Stimulated activated CD4-positive, alpha-beta T cell treated with anti-CD3 and anti-CD28 coated beads, Interleukin-1b, Interleukin-23, amount 100 ng/mL, for 48 hours (primary cell): ENCODE results near the gene MGMT.

ENCODE experiments used
- DNase-seq: peaks from one replicate; pipeline ENCODE4 v3.0.0-alpha.2; 2020

MGMT gene

DNA sequence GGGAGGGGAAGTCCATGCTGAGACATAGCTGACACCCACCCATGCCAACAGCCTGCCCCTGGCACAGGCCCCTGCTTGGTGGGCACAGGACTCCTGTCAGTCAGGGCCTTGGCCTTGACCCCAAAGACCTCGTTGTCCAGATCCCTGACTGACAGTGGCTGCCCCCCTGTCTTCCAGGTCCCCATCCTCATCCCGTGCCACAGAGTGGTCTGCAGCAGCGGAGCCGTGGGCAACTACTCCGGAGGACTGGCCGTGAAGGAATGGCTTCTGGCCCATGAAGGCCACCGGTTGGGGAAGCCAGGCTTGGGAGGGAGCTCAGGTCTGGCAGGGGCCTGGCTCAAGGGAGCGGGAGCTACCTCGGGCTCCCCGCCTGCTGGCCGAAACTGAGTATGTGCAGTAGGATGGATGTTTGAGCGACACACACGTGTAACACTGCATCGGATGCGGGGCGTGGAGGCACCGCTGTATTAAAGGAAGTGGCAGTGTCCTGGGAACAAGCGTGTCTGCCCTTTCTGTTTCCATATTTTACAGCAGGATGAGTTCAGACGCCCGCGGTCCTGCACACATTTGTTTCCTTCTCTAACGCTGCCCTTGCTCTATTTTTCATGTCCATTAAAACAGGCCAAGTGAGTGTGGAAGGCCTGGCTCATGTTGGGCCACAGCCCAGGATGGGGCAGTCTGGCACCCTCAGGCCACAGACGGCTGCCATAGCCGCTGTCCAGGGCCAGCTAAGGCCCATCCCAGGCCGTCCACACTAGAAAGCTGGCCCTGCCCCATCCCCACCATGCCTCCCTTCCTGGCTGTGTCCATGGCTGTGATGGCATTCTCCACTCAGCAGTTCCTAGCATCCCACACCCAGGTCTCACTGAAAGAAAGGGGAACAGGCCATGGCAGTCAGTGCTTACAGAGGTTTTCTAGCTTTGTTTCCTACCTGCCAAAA is 299.8 kb downstream of the MGMT start:
- DNase-seq: no peak

DNA sequence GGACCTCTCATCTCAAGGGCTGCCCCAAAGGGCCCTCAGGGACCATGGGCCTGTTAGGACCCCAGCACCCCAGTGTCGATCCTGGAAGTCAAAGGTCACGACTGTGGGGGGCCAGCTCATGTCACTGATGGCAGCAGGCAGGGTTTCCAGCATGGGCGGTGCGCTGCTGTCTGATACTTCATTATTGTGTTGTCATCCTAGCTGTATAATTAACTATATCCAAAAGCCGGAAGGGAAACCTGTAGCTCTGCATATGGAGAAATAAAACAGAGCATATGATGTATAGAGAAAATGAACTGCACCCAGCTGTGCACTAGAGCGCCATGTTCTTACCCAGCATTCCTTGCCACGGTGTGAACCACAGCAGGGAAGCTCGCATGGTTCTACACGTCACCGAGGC is 300.7 kb downstream of the MGMT start:
- DNase-seq: no peak

DNA sequence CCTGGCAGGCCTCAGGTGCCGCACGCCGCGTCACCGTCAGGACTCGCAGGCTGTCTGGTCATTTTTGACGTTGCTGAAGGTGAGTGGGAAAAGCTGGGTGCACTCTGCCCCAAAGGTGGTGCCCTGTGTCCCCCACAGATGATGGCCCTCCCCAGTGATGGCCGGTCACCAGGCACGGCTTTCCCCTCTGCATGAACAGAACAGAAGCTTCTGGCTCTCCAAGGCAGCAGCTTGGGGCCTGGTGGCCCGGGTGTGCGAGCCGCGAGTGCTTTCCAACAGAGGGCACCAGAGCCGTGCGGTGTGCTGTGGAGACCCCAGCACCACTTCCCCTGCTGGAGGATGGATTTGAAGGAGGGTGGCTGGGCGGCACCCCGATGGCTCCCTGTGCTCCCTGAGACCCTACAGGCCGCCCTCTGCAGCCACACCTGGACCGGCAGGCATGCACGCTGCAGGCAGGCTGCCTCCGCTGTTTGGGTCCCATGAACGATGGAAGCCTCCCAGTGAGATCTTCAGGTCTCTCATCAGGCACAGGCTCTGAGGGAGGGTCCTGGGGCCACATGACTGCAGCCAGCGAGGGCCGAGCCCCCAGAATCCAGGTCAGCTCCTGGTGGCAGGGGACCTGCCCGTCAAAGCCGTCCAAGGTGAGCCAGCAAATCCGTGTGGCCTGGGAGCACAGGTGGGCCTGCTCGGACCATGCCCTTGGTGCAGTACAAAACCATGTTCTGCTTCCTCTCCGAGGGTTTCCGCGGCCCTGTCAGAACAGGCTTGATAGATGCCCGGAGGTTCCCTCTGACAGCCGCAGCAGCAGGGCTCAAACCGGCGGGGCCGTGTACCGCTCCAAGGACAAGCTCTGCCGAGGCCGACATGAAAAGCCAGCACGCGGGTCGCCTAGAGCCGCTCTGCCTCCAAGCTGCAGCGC is 301.7 kb downstream of the MGMT start:
- DNase-seq: no peak

DNA sequence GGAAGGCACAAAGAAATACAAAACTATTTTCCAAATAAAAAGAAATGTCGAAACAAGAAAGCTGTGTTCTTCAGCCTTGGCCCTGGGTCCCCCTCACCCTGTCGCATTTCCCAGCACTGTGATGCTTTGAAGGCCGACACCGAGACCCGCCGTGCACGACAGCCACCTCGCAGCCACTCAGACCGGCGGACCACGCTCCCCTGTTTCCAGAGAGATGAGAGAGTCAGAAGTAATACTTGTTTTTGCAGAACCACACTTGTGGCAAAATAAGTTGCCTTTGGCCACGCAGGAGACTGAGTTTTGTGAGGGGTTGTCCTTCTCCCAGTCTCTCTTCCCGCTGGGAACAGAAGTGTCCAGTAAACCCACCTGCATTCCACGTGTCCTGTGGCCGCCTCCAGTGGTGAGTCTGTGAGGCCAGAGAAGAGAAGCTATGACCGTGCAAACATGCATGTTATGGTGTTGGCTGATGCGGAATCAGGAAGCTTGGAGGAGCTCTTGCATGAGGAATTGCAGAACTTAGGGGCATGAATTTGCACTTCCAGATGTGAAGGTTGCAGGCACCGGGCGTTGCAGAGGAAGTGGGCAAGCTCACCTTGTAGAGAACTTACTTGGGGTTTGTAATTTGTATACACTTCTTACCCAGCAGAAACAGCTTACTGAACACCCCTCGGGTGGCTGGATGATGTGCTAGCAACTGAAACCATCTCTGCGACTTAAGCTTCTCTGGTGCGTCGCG is 302.5 kb downstream of the MGMT start:
- DNase-seq: no peak

DNA sequence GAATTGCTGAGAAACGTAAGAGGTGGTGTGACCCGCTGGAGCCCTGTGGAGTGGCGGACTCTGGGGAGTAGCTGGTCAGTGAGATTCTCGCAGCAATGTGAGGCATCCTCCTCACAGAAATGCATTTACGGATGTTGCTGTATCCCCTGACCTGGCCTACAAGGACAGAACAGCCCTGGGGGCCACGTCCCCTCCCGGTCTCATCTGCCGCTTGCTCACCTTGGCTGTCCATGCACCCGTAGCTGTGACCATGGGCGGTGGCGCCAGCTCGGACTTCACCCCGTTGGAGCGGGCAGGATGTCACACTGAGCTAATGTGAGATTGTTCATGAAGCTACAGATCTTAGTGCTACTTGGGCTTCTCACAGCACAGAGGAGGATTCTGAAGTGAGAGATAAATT is 303.2 kb downstream of the MGMT start:
- DNase-seq: no peak

DNA sequence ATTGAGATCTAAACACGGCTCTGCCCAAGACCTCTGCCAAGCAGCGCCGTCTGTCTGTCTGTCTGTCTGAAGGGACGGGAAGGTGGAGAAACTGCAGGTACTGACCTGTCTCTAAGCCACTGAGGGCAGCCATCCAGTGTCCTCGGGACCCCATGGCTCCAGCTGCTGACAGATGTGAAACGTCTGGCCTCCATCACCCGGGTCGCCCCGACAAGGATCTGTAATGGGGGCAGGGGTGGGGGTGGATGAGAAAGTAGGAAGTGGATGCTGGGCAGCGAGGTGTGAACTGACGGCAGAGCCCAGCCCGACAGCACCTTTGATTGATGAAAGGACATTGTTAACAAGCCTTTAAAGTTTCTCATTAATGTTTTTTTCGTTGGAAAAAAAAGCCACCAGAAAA is 304.0 kb downstream of the MGMT start:
- DNase-seq: no peak

DNA sequence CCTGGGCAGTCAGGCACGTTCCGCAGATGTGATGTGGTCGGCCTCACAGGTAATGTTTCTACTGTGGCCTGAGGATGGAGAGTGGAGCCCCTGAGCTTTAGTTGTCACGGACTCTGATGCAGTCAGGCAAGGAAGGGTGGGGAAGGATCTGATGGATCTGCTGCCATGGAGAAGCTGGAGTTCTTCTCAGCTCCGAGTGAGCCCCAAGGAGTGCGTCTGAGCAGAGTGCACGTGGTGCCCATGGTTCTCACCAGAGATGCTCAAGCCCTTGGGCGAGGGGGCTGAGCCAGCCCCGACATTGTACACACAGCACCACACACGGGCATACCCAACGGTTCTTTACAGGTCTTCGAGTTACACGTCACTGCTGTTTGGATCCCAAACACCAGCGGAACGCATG is 304.5 kb downstream of the MGMT start:
- DNase-seq: no peak

DNA sequence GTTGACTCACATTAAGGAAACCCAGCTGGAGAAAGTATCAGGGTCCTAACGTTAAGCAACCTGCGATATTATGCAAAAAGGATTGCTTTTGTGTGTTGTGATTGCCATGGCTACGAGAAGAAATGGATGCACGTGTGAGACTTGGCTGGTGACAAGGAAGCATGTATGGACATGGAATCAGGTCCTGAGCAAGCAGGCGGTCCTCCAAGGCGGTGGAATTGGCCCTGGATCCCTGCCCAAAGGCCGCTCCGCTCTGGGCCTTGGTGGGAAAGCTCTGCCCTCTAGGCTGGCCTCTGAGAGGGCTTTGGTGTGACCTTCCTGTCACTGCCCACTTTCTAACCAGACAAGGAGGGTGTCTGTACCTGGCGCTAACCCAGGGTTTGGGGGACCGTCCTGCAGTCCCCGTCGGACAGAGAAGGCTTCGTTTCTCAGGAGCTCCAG is 305.0 kb downstream of the MGMT start:
- DNase-seq: no peak

DNA sequence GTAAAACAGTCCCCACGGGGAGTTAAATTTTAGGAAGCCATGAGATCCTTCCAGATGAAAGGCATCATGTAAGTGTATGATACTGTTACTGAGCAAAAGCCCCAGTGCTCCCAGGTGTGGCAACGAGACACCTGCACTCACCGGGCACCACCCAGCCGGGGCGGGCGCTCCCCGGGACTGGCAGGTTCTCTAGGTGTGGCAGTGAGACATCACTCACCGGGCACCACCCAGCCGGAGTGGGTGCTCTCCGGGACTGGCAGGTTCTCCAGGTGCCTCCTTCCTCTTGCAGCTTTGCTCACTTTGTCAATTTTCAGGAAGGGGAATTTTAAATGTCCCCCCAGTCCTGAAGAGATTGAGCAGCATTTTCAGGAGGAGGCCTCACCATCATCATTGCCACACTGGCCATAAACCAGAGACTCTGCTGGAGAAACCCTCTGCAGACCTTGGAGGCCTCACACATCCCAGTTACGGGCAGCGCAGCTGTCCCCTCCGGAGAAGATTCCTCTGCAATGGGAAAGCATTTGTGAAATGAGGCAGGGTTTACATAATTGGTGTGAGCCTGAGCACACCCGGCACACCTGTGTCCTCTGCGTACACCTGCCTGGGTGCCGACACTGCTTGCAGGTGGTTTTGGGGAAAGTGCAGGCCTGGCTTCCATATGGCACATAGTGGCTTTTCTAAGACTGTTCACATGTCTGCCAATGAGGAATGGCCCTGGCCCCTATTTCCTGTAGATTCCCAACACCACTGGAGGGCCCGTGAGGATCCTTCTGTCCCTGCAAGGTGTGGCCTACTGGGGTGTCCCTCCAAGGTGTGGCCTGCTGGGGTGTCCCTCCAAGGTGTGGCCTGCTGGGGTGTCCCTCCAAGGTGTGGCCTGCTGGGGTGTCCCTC is 305.7 kb downstream of the MGMT start:
- no peak for DNase-seq

DNA sequence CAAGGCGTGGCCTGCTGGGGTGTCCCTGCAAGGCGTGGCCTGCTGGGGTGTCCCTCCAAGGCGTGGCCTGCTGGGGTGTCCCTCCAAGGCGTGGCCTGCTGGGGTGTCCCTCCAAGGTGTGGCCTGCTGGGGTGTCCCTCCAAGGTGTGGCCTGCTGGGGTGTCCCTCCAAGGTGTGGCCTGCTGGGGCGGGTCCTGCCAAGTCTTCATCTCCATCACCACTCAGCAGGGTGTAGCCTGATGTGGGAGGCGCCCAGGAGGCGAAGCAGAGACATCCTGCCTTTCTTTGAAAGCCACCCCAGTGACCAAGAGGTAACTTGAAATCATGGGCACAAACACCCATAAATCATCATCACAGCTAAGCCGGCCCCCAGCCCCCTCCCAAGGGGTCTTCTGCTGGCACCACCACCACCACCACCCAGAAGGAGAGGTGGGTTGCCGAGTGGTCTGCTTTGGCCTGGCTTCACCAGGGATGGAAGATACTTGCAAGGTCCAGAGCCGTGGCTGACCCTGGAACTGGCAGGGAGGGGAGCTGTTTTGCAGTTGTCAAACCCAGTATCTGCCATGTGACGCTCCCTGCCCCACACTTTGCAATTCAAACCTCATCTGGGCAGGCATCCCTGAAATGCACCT is 306.4 kb downstream of the MGMT start:
- DNase-seq: no peak

DNA sequence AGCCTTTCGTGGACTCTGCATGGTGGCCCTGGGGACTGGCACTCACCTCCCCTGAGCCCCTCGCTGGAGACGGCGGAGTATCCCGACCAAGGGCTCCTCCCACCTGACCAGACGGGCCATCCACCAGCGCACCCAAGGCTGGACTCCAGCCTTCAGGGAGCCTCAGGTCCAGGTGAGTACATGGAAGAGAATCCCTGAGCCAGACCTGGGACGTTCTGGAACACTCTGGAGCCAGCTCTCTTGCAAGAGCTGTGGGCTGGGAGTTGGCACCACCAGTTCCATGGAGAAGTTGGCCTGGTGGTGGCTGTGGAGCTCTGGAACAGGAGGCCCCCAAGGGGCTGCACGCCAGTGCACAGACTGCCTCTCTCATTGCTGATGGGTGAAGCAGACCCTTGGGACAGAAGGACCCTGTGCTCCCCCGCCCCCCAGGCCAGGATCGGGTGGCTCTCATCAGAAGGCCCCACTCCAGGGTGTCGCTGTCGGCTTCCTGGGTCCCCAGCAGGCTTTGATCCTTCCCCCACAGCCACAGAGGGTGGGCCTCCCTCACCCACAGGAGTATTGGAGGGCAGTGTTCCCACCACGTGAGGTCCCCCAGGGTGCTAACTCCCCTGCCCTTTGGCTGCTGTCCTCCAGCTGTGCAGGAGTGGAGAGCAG is 307.2 kb downstream of the MGMT start:
- DNase-seq: no peak

DNA sequence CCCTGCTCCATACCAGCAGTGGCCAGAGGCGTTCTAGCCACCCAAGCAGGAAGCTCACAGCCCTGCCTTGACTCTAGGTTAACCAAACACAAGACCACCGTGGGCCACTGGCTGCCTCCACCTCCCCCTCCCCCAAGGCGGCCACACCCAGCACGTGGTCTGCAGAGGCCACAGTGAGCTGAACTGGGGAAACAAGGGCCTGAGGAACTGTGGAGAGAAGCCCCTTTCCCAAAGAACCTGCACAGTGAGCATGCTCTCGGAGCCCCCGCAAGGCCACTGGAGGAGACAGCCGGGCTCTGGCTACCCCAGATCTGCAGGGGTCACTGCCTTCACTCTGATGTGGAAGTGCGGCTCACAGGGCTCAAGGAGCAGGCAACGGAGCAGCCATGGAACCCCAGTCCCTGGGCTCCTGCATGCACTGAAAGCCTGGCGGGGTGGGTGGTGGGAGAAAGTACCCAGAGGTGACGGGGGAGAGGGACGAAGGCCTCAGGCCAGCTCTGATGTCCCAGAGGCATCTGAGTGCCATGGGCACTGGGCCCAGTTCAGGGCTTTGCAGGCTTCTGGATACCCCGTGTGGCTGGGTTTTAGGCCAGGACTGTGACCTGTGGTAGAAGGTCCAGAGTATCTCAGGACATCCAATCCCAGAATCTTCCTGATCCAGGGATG is 307.8 kb downstream of the MGMT start:
- no peak for DNase-seq

DNA sequence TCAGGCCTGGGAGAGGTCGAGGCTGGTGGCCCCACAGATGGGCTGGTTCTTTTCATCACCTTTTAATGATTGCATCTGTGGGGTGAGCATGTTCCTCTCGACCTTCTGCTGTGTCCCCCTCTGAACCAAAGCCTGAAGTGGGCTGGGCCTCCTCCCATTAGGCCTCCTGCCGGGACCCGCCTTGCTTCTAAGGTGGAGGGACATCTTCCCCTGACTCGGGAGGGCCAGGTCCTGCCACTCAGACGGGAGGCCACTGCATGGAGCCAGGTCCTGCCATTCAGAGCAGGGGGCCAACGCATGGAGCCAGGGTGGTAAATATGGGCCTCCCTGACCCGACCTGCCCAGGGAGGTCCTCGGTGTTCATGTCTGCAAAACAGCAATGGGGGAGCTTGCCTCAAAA is 308.6 kb downstream of the MGMT start:
- DNase-seq: no peak

DNA sequence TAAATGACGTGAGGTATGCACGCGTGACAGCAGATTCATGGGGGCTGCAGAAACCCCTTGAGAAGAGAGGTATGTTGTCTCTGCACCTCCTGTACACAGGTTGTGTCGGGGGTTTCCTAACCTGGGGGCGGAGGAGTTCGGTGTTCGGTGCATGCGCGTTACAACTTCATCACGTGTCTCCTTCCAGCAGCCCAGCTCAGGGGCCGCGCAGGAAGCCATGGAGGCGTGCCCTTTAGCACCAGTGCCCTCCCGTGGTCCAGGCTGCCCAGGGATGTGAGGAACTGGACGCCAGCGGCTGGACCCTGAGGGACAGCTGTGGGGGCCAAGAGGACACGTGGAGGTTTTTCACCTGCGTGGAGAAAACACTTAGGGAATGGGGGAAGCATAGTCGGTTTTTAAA is 310.6 kb downstream of the MGMT start:
- DNase-seq: no peak

DNA sequence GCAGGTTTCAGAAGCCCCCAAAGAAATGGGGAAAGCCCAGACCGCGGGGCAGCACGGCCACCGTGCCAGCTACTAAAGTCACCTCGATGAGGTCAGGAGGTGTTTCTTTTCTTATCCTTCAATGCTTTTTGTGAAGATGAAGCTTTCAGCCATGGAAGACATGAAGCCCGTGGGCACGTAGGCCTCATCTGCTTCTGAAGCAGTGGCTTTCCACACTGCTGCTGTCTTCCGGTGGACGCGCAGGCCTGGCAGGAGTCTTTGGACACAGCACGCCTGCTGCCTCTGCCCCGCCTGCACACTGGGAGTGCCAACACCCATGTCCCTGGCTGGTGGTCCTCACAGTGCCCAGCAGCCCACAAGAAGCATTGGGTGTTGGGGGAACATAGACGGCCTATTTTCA is 311.5 kb downstream of the MGMT start:
- DNase-seq: no peak

DNA sequence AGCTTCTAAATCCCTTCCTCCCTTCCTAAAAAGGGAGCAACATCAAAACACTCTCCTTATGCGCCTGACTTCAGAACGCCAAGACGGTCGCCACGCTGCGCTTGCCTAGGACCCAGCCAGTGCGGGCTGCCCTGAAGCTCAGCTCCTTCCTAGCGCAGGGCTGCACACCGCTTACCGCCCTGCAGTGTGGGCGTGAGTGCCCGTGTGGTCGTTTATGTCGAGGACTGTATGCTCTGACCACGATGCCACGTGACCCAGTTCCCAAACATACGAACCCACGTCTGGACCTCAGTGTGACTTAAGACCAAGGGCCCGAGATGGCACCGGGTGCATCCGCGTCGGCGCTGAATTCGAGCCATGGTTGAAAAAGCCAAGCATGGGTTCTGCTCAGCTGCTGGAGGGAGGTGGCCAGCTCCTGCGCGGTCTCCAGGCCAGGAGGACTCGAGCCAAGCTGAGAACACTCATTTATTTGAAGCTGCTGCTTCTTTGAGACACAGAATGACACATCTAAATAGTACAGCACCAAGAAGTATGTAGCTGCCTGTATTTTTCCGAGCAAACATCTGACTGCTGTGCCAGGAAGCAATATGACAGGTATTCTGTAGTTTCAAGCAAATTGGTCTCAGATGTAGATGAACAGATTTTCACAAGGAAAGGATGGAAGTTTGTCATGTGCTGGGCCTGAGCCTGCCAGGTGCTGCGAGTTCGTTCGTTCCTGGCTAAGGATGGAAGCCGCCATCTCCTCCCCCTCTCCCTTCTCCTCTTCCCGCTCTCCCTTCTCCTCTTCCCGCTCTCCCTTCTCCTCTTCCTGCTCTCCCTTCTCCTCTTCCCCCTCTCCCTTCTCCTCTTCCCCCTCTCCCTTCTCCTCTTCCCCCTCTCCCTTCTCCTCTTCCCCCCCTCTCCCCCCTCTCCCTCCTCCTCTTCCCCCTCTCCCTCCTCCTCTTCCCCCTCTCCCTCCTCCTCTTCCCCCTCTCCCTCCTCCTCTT is 312.4 kb downstream of the MGMT start:
- no peak for DNase-seq

DNA sequence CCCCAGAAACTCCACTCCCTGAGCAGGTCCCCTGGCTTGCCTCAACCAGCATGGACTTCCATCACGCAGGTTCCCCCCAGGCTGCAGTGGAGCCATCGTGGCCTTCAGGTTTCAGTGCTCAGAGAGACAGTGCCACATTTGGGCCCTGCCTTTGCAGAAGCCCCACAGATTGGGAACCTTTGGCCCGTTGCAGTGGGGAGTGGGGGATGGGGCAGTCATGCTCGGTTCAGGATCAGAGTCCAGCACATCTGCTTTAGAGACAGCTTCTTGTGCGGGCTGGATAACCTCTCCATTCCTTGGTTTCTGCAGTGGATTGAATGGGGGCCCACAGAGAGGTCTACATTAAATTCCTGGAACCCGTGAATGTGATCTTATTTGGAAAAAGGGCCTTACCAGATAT is 313.2 kb downstream of the MGMT start:
- no peak for DNase-seq

DNA sequence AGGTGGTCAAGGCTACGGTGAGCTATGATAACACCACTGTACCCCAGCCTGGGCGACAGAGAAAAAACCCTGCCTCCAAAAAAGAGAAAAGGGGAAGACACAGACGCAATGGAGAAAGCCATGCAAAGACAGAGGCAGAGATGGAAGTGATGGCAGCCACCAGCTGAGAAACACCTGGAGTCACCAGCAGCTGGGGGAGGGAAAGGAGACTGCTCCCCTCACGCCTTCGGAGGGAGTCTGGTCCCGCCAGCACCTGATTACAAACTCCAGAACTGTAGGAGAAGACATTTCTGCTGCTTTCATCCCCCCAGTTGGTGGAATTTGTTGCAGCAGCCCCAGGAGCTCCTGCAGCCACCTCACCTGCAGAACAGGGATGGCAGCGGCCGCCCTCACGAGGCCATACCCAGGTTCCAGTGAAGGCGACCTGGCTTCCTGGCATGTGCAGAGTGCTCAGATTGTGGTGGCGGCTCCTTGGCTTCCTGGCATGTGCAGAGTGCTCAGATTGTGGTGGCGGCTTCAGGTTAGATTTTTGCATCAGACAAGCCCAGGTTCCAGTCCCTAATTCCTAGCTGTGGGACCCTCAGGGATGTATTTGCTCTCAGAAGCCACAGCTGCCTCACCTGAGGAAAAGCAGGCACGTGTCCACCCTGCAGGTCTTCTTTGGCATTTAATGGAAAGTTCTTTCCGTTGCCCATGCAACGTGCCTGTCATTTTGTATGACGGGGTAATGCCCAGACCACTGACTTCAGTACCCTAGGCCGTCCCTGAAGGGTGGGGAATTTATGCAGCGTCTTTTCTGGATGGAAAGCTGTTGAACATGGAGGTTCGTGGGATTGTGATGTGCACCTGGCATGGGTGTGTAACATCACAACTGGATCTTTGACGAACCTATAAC is 314.1 kb downstream of the MGMT start:
- DNase-seq: no peak
